SW480 (cell line): ENCODE measurements around the gene CKB.

Source experiments
- DNase-seq: peaks from one replicate; pipeline ENCODE4 v3.0.0-alpha.2; 2016; ENCODE audit warnings: low spot score

The CKB gene

GRCh38 chr14:103537175-103537990, 14.8 kb upstream of the CKB start:
- no peak for DNase-seq

- DNase-seq, result no peak
Observed at GRCh38 chr14:103536693-103537092, 14.1 kb upstream of the CKB start.

- no peak for DNase-seq
Observed at GRCh38 chr14:103535891-103536565, 13.4 kb upstream of the CKB start.

GRCh38 chr14:103535081-103535890, 12.7 kb upstream of the CKB start:
- DNase-seq, result no peak

GRCh38 chr14:103534576-103535061, 12.0 kb upstream of the CKB start:
- no peak for DNase-seq

GRCh38 chr14:103533999-103534575, 11.5 kb upstream of the CKB start:
- no peak for DNase-seq

GRCh38 chr14:103533137-103533998, 10.7 kb upstream of the CKB start:
- no peak for DNase-seq

- DNase-seq, result no peak
Observed at GRCh38 chr14:103532216-103533136, 9.8 kb upstream of the CKB start.

GRCh38 chr14:103531421-103532215, 9.0 kb upstream of the CKB start:
- no peak for DNase-seq

GRCh38 chr14:103530831-103531230, 8.2 kb upstream of the CKB start:
- no peak for DNase-seq

GRCh38 chr14:103530390-103530789, 7.8 kb upstream of the CKB start:
- DNase-seq, result no peak

GRCh38 chr14:103529383-103530365, 7.0 kb upstream of the CKB start:
- no peak for DNase-seq

GRCh38 chr14:103528587-103529382, 6.2 kb upstream of the CKB start, which contains the start of gene TRMT61A:
TSS of gene TRMT61A (plus strand) at chr14:103529196. CDS start at chr14:103529979, 783 bp downstream.
- DNase-seq, result peak; percentile 94

- no peak for DNase-seq
Observed at GRCh38 chr14:103528146-103528586, 5.5 kb upstream of the CKB start.

- no peak for DNase-seq
Observed at GRCh38 chr14:103527408-103528145, 4.9 kb upstream of the CKB start.

- DNase-seq, result no peak
Observed at GRCh38 chr14:103526914-103527248, 4.3 kb upstream of the CKB start.
